Chondrocyte (in vitro differentiated cells): Measurements from ENCODE around the gene NR1I3. TPM values are rescaled to one million over a fixed set of nuclear protein-coding genes. Genes with fewer than 3 reads are reported as not detected.

ENCODE experiments used
- DNase-seq: peaks from one replicate; pipeline ENCODE4 v3.0.0; 2021; ENCODE audit warnings: mixed read lengths, low spot score
- H3K27ac Mint-ChIP-seq: one replicate; pipeline ENCODE4 v1.8.0; 2021; ENCODE audit warnings: mild to moderate bottlenecking, moderate library complexity, mixed read lengths; ENCODE audit not compliant: unreplicated experiment
- H3K27me3 Mint-ChIP-seq: 2 replicates; pipeline ENCODE4 v1.8.0; 2021; ENCODE audit warnings: low read depth, mixed read lengths
- H3K36me3 Mint-ChIP-seq: 2 replicates; pipeline ENCODE4 v1.8.0; 2021; ENCODE audit warnings: low read depth, mixed read lengths
- H3K4me1 Mint-ChIP-seq: 2 replicates; pipeline ENCODE4 v1.8.0; 2021; ENCODE audit warnings: low read depth, mild to moderate bottlenecking, mixed read lengths
- H3K4me3 Mint-ChIP-seq: one replicate; pipeline ENCODE4 v1.8.0; 2021; ENCODE audit warnings: mild to moderate bottlenecking, moderate library complexity, mixed read lengths; ENCODE audit not compliant: unreplicated experiment
- H3K9me3 Mint-ChIP-seq: 2 replicates; pipeline ENCODE4 v1.8.0; 2021; ENCODE audit warnings: low read depth, mixed read lengths
- total RNA-seq: library from RNA; stranded (reverse); gene quantifications from 3 replicates; pipeline ENCODE4 v1.2.1, GENCODE V29; 2021
- TF ChIP-seq, protein P1 (sequence below): fragments of 200-600 bp; sonication (generic); IDR thresholded peaks from 2 replicates; pipeline ENCODE4 v1.5.0; 2021; ENCODE audit warnings: antibody characterized with exemption, mild to moderate bottlenecking, moderate library complexity

NR1I3 gene
- total RNA-seq, 1 donor from 2014 or later = not detected

DNA sequence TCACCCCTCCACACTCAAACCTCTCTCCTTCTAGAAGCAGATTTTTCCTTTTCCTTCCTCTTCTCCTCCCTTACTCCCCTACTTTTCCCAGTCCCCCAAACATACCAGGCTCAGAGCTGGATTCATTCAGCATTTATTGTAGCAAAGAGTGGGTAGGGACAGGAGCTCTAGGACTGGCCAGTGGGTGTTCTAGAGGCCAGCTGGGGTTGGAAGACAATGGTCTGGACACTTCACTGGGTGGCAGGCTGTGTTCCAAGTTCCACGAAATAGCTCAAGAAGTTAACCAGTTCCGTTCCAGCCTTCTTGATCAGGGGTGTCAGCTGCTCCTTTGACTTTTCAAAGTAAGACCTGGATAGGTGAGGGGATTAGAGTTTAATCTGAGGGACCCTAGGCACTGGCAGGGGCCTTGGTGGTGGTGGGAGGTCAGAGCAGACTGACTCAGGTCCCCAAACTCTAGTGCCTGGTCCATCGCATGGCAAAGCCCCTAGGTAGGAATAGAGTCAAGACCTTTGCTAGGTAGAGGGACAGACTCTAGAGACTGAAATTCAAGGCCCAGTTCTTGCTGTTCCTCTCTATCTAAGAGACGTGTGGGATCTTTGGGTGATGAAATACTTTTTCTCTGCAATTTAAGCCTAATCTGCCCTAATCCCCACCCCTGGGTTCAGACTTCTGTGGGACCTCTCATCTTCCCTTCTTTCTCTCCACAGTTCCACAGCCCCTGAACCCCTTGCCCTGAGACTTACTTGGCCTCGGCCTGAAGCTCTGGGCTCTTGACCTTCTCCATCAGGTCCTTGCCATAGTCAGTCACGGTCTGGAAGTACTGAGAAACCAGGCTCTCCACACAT, 15.6 kb downstream of the NR1I3 start:
- H3K36me3 Mint-ChIP-seq = peaks cover 1% of the 10 kb centered on the region
- no peak overlapping the region for H3K4me3 Mint-ChIP-seq
- peak; percentile 33 for DNase-seq
- H3K27me3 Mint-ChIP-seq = no peaks in the 10 kb centered on the region
- no peaks in the 10 kb centered on the region for H3K9me3 Mint-ChIP-seq
- TF ChIP-seq, protein P1, sequence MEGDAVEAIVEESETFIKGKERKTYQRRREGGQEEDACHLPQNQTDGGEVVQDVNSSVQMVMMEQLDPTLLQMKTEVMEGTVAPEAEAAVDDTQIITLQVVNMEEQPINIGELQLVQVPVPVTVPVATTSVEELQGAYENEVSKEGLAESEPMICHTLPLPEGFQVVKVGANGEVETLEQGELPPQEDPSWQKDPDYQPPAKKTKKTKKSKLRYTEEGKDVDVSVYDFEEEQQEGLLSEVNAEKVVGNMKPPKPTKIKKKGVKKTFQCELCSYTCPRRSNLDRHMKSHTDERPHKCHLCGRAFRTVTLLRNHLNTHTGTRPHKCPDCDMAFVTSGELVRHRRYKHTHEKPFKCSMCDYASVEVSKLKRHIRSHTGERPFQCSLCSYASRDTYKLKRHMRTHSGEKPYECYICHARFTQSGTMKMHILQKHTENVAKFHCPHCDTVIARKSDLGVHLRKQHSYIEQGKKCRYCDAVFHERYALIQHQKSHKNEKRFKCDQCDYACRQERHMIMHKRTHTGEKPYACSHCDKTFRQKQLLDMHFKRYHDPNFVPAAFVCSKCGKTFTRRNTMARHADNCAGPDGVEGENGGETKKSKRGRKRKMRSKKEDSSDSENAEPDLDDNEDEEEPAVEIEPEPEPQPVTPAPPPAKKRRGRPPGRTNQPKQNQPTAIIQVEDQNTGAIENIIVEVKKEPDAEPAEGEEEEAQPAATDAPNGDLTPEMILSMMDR = no peak
- H3K27ac Mint-ChIP-seq = no peak overlapping the region
- peaks cover 19% of the 10 kb centered on the region for H3K4me1 Mint-ChIP-seq

DNA sequence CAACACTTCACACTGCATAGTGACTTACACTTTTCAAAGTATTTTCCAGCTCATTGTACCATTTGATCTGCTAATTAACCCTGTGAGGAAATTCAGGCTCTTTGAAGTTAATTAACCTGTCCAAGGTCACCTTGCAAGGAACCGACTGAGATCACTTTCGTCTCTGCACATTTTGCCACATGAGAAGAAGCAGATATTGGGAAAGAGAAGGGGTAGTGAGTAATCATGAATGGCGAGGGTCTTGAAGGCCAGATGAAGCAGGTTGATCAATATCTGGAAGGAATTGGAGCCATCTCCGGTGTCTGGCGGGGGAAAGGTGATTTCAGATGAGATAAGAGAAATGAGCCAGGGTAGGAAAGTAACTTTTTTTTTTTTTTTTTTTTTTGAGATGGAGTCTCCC, 18.0 kb downstream of the NR1I3 start:
- peak; percentile 7 for DNase-seq
- H3K4me1 Mint-ChIP-seq = peaks cover 8% of the 10 kb centered on the region
- H3K27me3 Mint-ChIP-seq = no peaks in the 10 kb centered on the region
- peaks cover 3% of the 10 kb centered on the region for H3K36me3 Mint-ChIP-seq
- TF ChIP-seq, protein P1 = no peak
- H3K27ac Mint-ChIP-seq = no peak overlapping the region
- H3K4me3 Mint-ChIP-seq = no peak overlapping the region
- H3K9me3 Mint-ChIP-seq = no peaks in the 10 kb centered on the region

DNA sequence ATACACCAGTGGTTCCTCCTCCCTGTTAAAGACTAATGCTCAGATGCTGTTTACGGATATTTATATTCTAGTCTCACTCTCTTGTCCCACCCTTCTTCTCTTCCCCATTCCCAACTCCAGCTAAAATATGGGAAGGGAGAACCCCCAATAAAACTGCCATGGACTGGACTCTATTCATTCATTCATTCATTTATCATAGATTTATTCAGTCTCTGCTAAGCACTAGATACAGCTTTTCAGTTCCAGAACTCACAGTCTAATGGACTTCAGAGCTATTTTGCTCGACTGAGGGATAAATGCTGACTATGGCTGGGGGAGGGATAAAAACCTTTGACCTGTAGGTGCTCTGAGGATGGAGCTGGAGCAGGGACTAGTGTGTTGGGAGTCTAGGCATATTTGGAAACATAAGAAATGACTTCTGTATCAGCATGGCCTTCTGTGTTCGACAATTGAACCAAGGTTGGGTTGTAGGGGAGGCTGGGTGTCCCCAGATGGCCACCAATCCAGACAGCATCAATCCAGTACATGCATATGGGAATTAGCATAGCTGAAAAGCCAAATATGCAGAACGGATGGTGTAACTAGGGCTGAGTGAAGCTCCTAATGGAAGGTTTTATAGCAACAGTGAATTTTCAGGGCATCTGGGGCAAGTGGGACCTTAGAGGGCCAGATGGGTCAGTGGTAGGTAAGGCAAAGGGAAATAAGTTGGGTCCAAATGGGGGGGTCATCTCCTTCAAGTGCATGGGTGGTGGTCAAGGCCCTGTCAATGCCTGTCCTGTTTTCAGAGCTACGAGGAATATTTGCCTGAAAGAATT, 18.7 kb downstream of the NR1I3 start:
- TF ChIP-seq, protein P1 = no peak
- Mint-ChIP-seq H3K4me3 (no peak overlapping the region), H3K27ac (no peak overlapping the region), H3K27me3 (no peaks in the 10 kb centered on the region), H3K4me1 (peaks cover 8% of the 10 kb centered on the region), H3K9me3 (no peaks in the 10 kb centered on the region), H3K36me3 (peaks cover 8% of the 10 kb centered on the region)
- DNase-seq = peak; percentile 4

DNA sequence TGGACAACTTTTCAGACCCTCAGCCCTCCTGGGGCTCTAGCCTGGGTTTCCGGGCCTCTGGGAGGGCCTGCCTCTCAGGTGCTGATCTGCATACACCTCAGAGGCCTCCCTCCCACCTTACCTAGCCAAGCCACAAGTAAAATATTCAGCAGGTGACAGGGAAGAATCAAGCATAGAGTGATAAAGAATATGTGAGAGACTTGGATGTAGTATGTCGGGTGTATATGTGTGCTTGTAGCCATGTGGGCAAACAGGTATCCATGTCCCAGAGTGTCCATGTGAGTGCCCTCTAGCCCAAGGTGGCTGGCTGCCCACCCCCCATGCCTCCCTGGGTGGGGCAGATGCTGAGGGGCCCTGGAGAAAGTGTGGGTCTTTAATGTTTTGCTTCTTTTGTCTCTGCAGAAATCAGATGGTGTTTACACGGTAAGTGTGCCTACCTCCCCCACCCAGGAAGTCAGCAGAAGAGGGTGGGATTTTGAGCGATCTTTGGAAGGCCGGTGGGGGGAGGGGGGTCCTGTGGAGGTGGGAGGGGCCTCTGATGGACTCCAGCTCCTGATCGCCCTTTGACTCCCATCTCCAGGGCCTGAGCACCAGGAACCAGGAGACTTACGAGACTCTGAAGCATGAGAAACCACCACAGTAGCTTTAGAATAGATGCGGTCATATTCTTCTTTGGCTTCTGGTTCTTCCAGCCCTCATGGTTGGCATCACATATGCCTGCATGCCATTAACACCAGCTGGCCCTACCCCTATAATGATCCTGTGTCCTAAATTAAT, 19.5 kb downstream of the NR1I3 start:
- Mint-ChIP-seq H3K36me3 (peaks cover 14% of the 10 kb centered on the region), H3K4me3 (no peak overlapping the region), H3K27me3 (no peaks in the 10 kb centered on the region), H3K4me1 (peaks cover 8% of the 10 kb centered on the region), H3K27ac (no peak overlapping the region), H3K9me3 (no peaks in the 10 kb centered on the region)
- TF ChIP-seq, protein P1 = no peak
- DNase-seq = peak; percentile 51

DNA sequence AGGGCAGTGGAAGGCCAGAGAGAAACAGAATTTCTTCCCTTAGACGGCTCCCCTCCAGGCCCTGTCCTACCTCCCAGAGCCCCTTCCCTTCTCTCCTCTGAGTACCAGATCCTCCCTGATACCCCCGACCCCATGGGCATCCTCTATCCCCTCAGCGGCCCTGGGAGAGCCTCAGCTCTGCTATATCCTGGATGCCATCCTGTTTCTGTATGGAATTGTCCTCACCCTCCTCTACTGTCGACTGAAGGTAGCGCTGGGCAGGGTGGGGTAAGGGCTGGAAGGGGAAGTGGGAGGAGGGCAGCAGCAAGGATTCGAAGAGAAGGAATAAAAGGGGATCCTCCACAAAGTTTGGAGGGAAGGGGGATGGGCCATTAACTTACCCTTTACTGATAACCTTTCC, 20.2 kb downstream of the NR1I3 start:
- DNase-seq = peak; percentile 76
- Mint-ChIP-seq H3K27me3 (no peaks in the 10 kb centered on the region), H3K36me3 (peaks cover 19% of the 10 kb centered on the region), H3K27ac (no peak overlapping the region), H3K4me3 (no peak overlapping the region), H3K9me3 (no peaks in the 10 kb centered on the region), H3K4me1 (peaks cover 8% of the 10 kb centered on the region)
- TF ChIP-seq, protein P1 = no peak
